Measurements from ENCODE around the gene BBLN.

GRCh38 chr9:128151309-128152132, 8.5 kb upstream of the BBLN start:
- TF ChIP-seq CTCF (IDR thresholded peaks at IDR 0.05; ENCODE audit: low read length): no peak
- no peak for TF ChIP-seq EZH2 (IDR thresholded peaks at IDR 0.05; ENCODE audit: borderline replicate concordance, low read length)

Data from OCI-LY1 (cell line).